Stomach smooth muscle (tissue), 2 donors: ENCODE results near the gene CDADC1.
A peak's percentile ranks its signal among the peaks of the same experiment; 100 is the strongest.
"Not testable (repeated sequence)": the region's sequence is repeated elsewhere in the genome, so short reads cannot be mapped to it uniquely, and the experiment has no call there.

Source experiments
- H3K27ac ChIP-seq: one replicate; pipeline ENCODE4 v1.7.0; 2013; ENCODE audit warnings: mild to moderate bottlenecking, low read length, inconsistent platforms
- H3K27me3 ChIP-seq, 2 donors: one replicate each; pipeline ENCODE4 v1.7.0; 2013; ENCODE audit warnings: low read length in 2 of 2; ENCODE audit not compliant: insufficient read depth in 2 of 2, control insufficient read depth in 1 of 2
- H3K36me3 ChIP-seq, 2 donors: one replicate each; pipeline ENCODE4 v1.7.0; 2013; ENCODE audit warnings: low read length in 2 of 2; ENCODE audit not compliant: control insufficient read depth in 2 of 2, insufficient read depth in 2 of 2
- H3K4me1 ChIP-seq: one replicate; pipeline ENCODE4 v1.7.0; 2013; ENCODE audit warnings: low read length; ENCODE audit not compliant: control insufficient read depth, insufficient read depth
- H3K4me3 ChIP-seq, 2 donors: one replicate each; pipeline ENCODE4 v1.7.0; 2013; ENCODE audit warnings: low read length in 2 of 2
- H3K9ac ChIP-seq, 2 donors: one replicate each; pipeline ENCODE4 v1.7.0; 2013; ENCODE audit warnings: low read length in 2 of 2, mild to moderate bottlenecking in 1 of 2
- H3K9me3 ChIP-seq, 2 donors: one replicate each; pipeline ENCODE4 v1.7.0; 2013; ENCODE audit warnings: low read length in 2 of 2; ENCODE audit not compliant: control insufficient read depth in 2 of 2
- donor health status: healthy.
- donor health status: Pancreatic carcinoma.

The CDADC1 gene

GRCh38 chr13:49262634-49263033 is 14.9 kb downstream of the CDADC1 start:
- Histone ChIP-seq H3K4me3 (no peak overlapping the region), H3K9me3 (no peaks in the 10 kb centered on the region), H3K4me1 (no peaks in the 10 kb centered on the region), H3K9ac (no peak overlapping the region), H3K27ac (no peak overlapping the region), H3K27me3 (no peaks in the 10 kb centered on the region), H3K36me3 (peaks cover 15 to 26% of the 10 kb centered on the region in 2 donors)

- Histone ChIP-seq H3K9ac (no peak overlapping the region), H3K27me3 (no peaks in the 10 kb centered on the region), H3K9me3 (no peaks in the 10 kb centered on the region), H3K27ac (no peak overlapping the region), H3K4me3 (no peak overlapping the region), H3K36me3 (peaks cover 15 to 21% of the 10 kb centered on the region in 2 donors), H3K4me1 (no peaks in the 10 kb centered on the region)
Observed at GRCh38 chr13:49265822-49266221, 18.1 kb downstream of the CDADC1 start.

GRCh38 chr13:49271264-49271663 is 23.5 kb downstream of the CDADC1 start:
- H3K27ac ChIP-seq: no peak overlapping the region
- H3K36me3 ChIP-seq: peaks cover 8 to 12% of the 10 kb centered on the region in 2 donors
- no peaks in the 10 kb centered on the region for H3K4me1 ChIP-seq
- no peak overlapping the region for H3K9ac ChIP-seq
- H3K9me3 ChIP-seq: no peaks in the 10 kb centered on the region
- H3K27me3 ChIP-seq: no peaks in the 10 kb centered on the region
- H3K4me3 ChIP-seq: no peak overlapping the region

GRCh38 chr13:49272296-49272695 is 24.6 kb downstream of the CDADC1 start:
- Histone ChIP-seq H3K4me3 (no peak overlapping the region), H3K27me3 (no peaks in the 10 kb centered on the region), H3K9ac (no peak overlapping the region), H3K4me1 (no peaks in the 10 kb centered on the region), H3K36me3 (peaks cover 7 to 16% of the 10 kb centered on the region in 2 donors), H3K27ac (no peak overlapping the region), H3K9me3 (no peaks in the 10 kb centered on the region)

- Histone ChIP-seq H3K4me3 (no peak overlapping the region), H3K27ac (no peak overlapping the region), H3K36me3 (peaks cover 12 to 18% of the 10 kb centered on the region in 2 donors), H3K27me3 (no peaks in the 10 kb centered on the region), H3K9ac (no peak overlapping the region), H3K9me3 (no peaks in the 10 kb centered on the region), H3K4me1 (no peaks in the 10 kb centered on the region)
Observed at GRCh38 chr13:49278211-49278610, 30.5 kb downstream of the CDADC1 start.

- Histone ChIP-seq H3K9ac (no peak overlapping the region), H3K9me3 (no peaks in the 10 kb centered on the region)
Observed at GRCh38 chr13:49279112-49279511, 31.4 kb downstream of the CDADC1 start.

GRCh38 chr13:49279885-49280284 is 32.2 kb downstream of the CDADC1 start:
- Histone ChIP-seq H3K27ac (no peak overlapping the region), H3K9ac (no peak overlapping the region), H3K9me3 (no peaks in the 10 kb centered on the region), H3K4me3 (no peak overlapping the region), H3K36me3 (peaks cover 12 to 16% of the 10 kb centered on the region in 2 donors), H3K4me1 (no peaks in the 10 kb centered on the region), H3K27me3 (no peaks in the 10 kb centered on the region)

More at GRCh38 chr13:49279112-49279511, 31.4 kb downstream of the CDADC1 start:
- H3K27me3 ChIP-seq: no peaks in the 10 kb centered on the region
- H3K36me3 ChIP-seq: peaks cover 12 to 16% of the 10 kb centered on the region in 2 donors
- H3K4me1 ChIP-seq: no peaks in the 10 kb centered on the region
- H3K27ac ChIP-seq: no peak overlapping the region
- no peak overlapping the region for H3K4me3 ChIP-seq

GRCh38 chr13:49287995-49288394 is 40.3 kb downstream of the CDADC1 start:
- Histone ChIP-seq H3K9me3 (no peaks in the 10 kb centered on the region), H3K27me3 (no peaks in the 10 kb centered on the region), H3K9ac (no peak overlapping the region), H3K4me1 (peaks cover 5% of the 10 kb centered on the region), H3K4me3 (no peak overlapping the region), H3K27ac (no peak overlapping the region), H3K36me3 (peaks cover 3% of the 10 kb centered on the region in 2 donors)

GRCh38 chr13:49288458-49288857 is 40.7 kb downstream of the CDADC1 start:
- Histone ChIP-seq H3K27me3 (no peaks in the 10 kb centered on the region), H3K27ac (no peak overlapping the region), H3K36me3 (peaks cover 3% of the 10 kb centered on the region in 2 donors), H3K9me3 (no peaks in the 10 kb centered on the region), H3K4me3 (no peak overlapping the region), H3K9ac (no peak overlapping the region), H3K4me1 (peaks cover 7% of the 10 kb centered on the region)

- H3K4me3 ChIP-seq: no peak overlapping the region
- H3K9me3 ChIP-seq: no peaks in the 10 kb centered on the region
- H3K27me3 ChIP-seq: no peaks in the 10 kb centered on the region
- H3K27ac ChIP-seq: peak overlapping the region; percentile 0
- peaks cover 7% of the 10 kb centered on the region for H3K4me1 ChIP-seq
- no peak overlapping the region for H3K9ac ChIP-seq
- peaks cover 3 to 6% of the 10 kb centered on the region in 2 donors for H3K36me3 ChIP-seq
Observed at GRCh38 chr13:49292742-49293486, 45.2 kb downstream of the CDADC1 start.

- not testable (repeated sequence) for H3K4me1 ChIP-seq, H3K27me3 ChIP-seq, H3K27ac ChIP-seq, H3K36me3 ChIP-seq, H3K4me3 ChIP-seq, H3K9ac ChIP-seq, H3K9me3 ChIP-seq
Observed at GRCh38 chr13:49294723-49295122, 47.0 kb downstream of the CDADC1 start.
